Measurements from ENCODE around the gene CREB3L2. TPM values are rescaled to one million over a fixed set of nuclear protein-coding genes. Genes with fewer than 3 reads are reported as not detected.

Gene CREB3L2
- total RNA-seq, 2 donors from 2014 or later = 106 to 129 TPM

- DNase-seq (ENCODE audit: low spot score) = no peak
- intact Hi-C loops (cut with DNase I) = no loop called here
Measured at GRCh38 chr7:137947046-137947445, 54.8 kb downstream of the CREB3L2 start.

GRCh38 chr7:137946011-137946410, 55.9 kb downstream of the CREB3L2 start:
- intact Hi-C loops (cut with DNase I) = no loop called here
- DNase-seq (ENCODE audit: low spot score) = no peak

GRCh38 chr7:137944168-137944567, 57.7 kb downstream of the CREB3L2 start:
- DNase-seq (ENCODE audit: low spot score) = no peak
- intact Hi-C loops (cut with DNase I) = loop anchor here in 1 of 2 donors (5.0 kb wide), 1 partner anchor 43 kb away; no protein-coding TSS in a partner anchor

GRCh38 chr7:137943132-137943551, 58.7 kb downstream of the CREB3L2 start:
- peak; percentile 85 for DNase-seq (ENCODE audit: low spot score)
- intact Hi-C loops (cut with DNase I) = loop anchor here in 1 of 2 donors (5.0 kb wide), 1 partner anchor 44 kb away; no protein-coding TSS in a partner anchor

GRCh38 chr7:137942484-137943115, 59.3 kb downstream of the CREB3L2 start:
- no peak for DNase-seq (ENCODE audit: low spot score)
- intact Hi-C loops (cut with DNase I) = loop anchor here in 1 of 2 donors (5.0 kb wide), 1 partner anchor 45 kb away; no protein-coding TSS in a partner anchor

GRCh38 chr7:137940656-137941518, 61.0 kb downstream of the CREB3L2 start:
- no peak for DNase-seq (ENCODE audit: low spot score)
- intact Hi-C loops (cut with DNase I) = loop anchor here in 1 of 2 donors (5.0 kb wide), 1 partner anchor 46 kb away; no protein-coding TSS in a partner anchor

GRCh38 chr7:137940218-137940617, 61.7 kb downstream of the CREB3L2 start:
- DNase-seq (ENCODE audit: low spot score) = no peak
- intact Hi-C loops (cut with DNase I) = loop anchor here in 1 of 2 donors (5.0 kb wide), 1 partner anchor 47 kb away; no protein-coding TSS in a partner anchor

GRCh38 chr7:137937202-137937560, 64.7 kb downstream of the CREB3L2 start:
- DNase-seq (ENCODE audit: low spot score) = no peak

GRCh38 chr7:137936509-137937201, 65.2 kb downstream of the CREB3L2 start:
- no peak for DNase-seq (ENCODE audit: low spot score)
- intact Hi-C loops (cut with DNase I) = loop anchor here in 1 of 2 donors (10.0 kb wide), 1 partner anchor 48 kb away; no protein-coding TSS in a partner anchor

More at GRCh38 chr7:137937202-137937560, 64.7 kb downstream of the CREB3L2 start:
- intact Hi-C loops (cut with DNase I) = loop anchor here in 1 of 2 donors (10.0 kb wide), 1 partner anchor 48 kb away; no protein-coding TSS in a partner anchor

GRCh38 chr7:137935884-137936508, 65.9 kb downstream of the CREB3L2 start:
- intact Hi-C loops (cut with DNase I) = loop anchor here in 1 of 2 donors (10.0 kb wide), 1 partner anchor 49 kb away; no protein-coding TSS in a partner anchor
- no peak for DNase-seq (ENCODE audit: low spot score)

GRCh38 chr7:137934941-137935883, 66.7 kb downstream of the CREB3L2 start:
- no peak for DNase-seq (ENCODE audit: low spot score)
- intact Hi-C loops (cut with DNase I) = loop anchor here in 1 of 2 donors (10.0 kb wide), 1 partner anchor 50 kb away; no protein-coding TSS in a partner anchor

GRCh38 chr7:137934176-137934826, 67.6 kb downstream of the CREB3L2 start:
- intact Hi-C loops (cut with DNase I) = loop anchor here in 1 of 2 donors (10.0 kb wide), 1 partner anchor 50 kb away; no protein-coding TSS in a partner anchor
- DNase-seq (ENCODE audit: low spot score) = no peak

GRCh38 chr7:137933270-137934017, 68.4 kb downstream of the CREB3L2 start:
- intact Hi-C loops (cut with DNase I) = loop anchor here in 1 of 2 donors (10.0 kb wide), 1 partner anchor 51 kb away; no protein-coding TSS in a partner anchor
- DNase-seq (ENCODE audit: low spot score) = peak; percentile 83

- intact Hi-C loops (cut with DNase I) = loop anchor here in 1 of 2 donors (10.0 kb wide), 1 partner anchor 52 kb away; no protein-coding TSS in a partner anchor
- no peak for DNase-seq (ENCODE audit: low spot score)
Measured at GRCh38 chr7:137932881-137933269, 69.0 kb downstream of the CREB3L2 start.

- intact Hi-C loops (cut with DNase I) = loop anchor here in 1 of 2 donors (10.0 kb wide), 1 partner anchor 53 kb away; no protein-coding TSS in a partner anchor
- no peak for DNase-seq (ENCODE audit: low spot score)
Measured at GRCh38 chr7:137931823-137932222, 70.1 kb downstream of the CREB3L2 start.

GRCh38 chr7:137930581-137930980, 71.3 kb downstream of the CREB3L2 start:
- intact Hi-C loops (cut with DNase I) = loop anchor here in 1 of 2 donors (10.0 kb wide), 1 partner anchor 54 kb away; no protein-coding TSS in a partner anchor
- no peak for DNase-seq (ENCODE audit: low spot score)

Data from posterior vena cava (tissue), 2 donors.